NCI-H2196 treated with DMSO at 0.1 percent for 48 hours (cell line): Measurements from ENCODE around the gene SEPTIN10.

Experiments
- DNase-seq: peaks from one replicate; lab custom pipeline; 2025; ENCODE audit not compliant: unreplicated experiment; lab: John Stamatoyannopoulos, UW

SEPTIN10 gene

GRCh38 chr2:109500910-109501309, 112.9 kb downstream of the SEPTIN10 start:
- no peak for DNase-seq

DNA sequence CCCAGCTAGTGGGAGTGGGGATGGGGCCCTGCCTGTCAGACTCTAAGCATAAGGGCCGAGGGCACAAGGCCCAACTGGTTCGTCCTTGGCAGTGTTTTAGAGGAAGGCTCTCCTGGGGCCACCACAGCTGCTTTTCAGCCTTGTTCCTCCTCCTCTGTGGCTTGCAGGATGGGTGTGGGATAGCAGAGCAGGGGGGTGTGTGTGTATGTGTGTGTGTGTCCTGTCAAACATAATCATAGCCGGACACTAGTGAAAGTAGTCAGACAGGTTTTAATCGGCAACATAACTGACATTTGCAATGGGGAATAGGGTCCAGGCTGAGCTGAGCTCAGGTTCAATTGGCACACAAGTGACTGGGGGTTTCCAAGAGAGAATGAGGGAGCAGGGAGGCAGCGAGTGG, 114.2 kb downstream of the SEPTIN10 start:
- no peak for DNase-seq

DNA sequence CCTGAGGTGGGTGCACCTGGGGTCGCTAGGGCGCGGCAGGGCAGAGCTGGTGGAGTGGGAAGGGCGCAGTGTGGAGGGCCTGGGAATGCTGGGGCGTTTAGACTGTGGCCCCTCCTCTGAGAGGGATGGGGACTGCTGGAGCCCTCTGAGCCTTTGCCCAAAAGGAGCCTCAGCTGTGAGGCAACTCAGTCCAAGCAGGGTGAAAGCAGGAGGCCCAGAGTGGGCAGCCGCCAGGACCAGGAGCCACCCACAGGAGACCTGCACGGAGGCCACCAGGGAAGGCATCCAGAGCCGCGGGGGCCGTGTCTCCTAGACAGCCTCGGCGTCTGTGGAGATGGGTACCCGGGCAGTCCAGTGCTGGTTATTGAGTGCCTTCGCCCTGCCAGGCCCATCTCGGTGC, 114.9 kb downstream of the SEPTIN10 start:
- no peak for DNase-seq

DNA sequence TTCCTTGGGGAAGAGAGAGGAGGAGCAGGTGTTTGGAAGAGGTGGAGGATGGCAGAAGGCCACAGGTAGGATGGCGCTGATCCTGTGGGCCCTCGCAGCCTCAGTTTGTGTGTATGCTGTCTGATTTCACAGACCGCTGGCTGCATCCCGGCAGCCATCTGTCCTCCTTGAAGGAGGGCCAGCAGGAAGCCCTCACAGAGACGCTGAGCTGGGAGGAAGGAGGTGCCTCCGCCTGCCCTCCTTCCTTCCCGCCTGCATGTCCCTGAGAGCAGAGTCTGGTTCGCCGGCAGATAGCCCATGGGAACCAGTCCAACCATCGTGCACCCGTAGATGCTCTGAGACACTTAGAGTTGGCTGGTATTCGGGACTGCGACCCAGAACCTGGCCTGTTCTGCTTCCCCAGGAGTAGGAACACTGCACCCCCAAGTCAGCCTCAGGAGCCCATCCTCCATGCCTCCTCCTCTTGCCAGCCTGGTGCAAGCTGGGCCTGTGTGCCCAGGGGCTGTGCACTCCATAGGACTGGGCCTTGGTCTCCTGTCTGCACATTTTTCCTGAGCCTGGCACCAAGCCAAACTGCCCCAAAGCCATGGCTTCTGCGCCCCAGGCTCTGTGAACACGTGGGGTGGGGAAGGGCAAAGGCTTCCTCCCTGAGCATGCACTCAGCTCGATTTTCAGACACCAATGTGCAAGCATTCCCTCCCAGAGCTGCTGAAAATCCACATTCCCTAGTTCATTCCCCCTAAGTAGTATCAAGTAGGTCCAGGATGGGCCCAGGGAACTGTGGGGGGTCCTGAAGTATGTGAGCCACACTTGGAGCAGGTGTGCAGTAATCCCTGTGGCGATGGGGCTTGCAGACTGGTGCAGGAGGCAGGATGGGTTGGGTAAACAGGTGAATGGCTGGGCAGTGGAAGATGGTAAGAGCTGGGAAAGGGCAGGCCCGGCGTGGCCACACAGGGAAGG, 115.6 kb downstream of the SEPTIN10 start:
- DNase-seq, result no peak

- DNase-seq, result no peak
Observed at GRCh38 chr2:109497463-109497862, 116.3 kb downstream of the SEPTIN10 start.

GRCh38 chr2:109494351-109494750, 119.4 kb downstream of the SEPTIN10 start:
- no peak for DNase-seq

DNA sequence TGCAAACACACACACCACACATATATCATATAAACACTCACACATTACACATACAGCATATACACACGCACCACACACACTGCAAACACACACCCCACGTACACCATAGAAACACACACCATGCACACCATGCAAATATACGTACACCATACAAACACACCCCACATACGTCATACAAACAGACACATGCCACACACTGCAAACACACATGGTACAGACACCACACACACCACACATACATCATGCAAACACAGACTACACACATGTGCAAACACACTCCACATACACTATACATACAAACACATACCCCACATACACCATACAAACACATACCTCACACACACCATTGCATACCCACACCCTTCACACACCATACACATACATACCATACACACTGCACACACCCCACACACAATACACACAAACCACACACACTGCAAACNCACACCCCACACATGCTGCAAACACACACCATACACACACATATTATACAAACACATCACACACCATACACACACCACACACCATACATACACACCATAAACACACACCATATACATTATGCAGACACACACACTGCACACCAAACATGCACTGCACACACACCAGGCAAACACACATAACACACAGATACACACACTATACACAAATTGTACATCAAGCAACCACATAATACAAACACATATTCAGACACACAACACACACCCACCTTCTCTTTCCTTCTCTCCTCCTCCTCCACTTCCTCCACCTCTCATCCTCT, 120.4 kb downstream of the SEPTIN10 start:
- no peak for DNase-seq
